DMS53 treated with DMSO at 0.1 percent for 48 hours (cell line): ENCODE data around the gene GRIK1.

Source experiments
- DNase-seq: peaks from one replicate; lab custom pipeline; 2025; ENCODE audit not compliant: unreplicated experiment; lab: John Stamatoyannopoulos, UW

Gene GRIK1

GRCh38 chr21:29787361-29787909 lies 152.4 kb downstream of the GRIK1 start:
- DNase-seq, result no peak

DNA sequence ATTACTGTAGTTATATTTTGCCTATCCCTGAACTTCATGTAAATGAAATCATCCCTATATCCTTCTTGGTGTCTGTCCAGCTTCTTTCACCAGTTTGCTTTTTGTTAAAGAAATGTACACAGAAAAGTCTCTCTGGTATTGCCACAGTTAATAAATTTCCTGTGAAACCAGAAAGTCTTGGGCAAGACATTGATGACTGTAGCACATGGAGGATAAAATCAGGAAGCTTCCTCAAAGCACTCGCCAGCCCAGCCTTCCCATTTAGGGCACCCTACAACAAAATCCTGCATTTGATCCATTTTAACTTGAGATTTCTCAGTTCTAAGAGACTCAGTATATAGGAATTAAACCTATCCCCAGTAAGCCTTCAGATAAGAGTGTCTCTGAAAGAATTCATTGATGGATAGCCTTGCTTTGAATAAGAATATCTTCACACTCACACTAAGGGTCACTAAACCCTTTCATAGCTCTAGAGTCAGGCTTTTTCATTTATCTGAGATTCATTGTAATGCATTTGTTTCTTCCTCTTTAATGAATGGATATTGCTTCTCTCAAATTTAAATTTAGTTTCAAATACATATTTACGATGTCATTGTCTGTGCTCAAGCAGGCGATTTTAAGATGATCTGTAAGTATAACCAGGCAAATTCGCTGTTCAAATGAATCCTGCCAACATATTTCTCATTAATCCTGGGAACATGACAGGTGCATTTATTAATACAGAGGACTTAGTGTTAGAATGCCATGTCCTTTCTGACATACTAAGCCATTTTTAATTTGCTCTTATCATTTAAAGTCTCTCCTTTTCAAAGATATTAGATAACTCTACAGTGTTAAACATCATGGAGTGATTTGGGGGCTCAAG lies 153.1 kb downstream of the GRIK1 start:
- no peak for DNase-seq

- no peak for DNase-seq
Observed at GRCh38 chr21:29777160-29777559, 162.6 kb downstream of the GRIK1 start.

DNA sequence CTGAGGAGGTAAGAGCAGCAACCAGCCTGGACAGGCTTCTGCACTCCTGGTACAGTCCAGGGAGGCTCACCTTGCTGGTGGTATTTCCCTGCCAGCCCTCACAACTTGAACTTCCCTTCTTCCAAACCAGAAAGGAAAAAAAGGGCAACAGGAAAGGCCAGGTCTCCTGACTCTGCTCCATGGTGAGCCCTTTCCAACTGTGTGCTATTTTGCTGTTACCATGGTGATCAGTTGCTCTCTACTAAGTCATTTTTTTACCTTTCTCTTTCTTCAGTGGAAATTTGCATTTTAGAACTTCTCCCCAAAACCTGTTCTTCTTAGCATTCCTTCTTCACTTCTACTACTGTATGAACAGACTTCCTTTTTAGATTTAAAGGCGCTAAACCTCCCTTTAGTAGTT lies 164.3 kb downstream of the GRIK1 start:
- DNase-seq, result no peak

GRCh38 chr21:29771491-29772066 lies 168.2 kb downstream of the GRIK1 start:
- no peak for DNase-seq

GRCh38 chr21:29763674-29764073 lies 176.1 kb downstream of the GRIK1 start:
- DNase-seq, result no peak

DNA sequence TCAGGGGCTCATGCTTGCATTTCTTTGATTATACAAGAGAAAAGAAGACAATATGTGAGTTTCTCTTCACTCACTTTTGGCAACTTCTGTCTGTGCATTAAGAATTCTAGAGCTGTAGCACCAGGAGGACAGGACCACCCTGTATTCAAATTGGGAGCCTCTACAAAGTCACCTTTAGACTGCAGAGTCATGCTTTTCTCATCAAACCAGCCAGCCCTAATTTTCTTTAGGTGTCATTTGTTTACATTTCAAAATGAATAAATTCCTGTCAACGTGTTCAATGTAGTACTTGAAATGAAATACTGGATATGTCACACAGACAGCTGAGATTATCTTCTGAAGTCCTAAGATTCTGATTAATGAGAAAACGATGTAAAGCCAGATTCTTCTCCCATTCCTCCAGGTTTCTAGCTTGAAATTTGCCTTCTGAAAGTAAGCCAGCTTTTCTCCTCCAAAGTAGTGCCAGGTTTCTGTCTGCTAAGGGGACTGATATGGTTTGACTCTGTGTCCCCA lies 177.2 kb downstream of the GRIK1 start:
- DNase-seq, result no peak

DNA sequence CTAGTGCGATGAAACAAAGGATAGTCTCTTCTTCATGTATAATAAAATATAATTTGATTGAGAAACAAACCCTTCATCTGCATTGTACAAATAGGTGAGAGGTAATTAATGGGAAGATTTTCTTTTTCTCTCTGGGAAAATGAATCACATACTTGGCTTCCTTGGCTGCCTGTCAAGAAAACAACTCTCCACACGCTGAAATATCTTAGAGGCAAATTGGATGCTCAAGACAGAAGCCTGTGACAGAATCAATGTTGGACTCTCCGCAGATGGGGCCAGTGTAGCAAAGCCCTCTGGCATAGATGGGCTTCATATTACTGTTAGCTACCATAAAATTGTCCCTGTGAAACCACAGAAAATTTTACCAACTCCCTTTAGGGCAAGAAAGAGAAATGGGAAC lies 186.6 kb downstream of the GRIK1 start:
- DNase-seq, result no peak

DNA sequence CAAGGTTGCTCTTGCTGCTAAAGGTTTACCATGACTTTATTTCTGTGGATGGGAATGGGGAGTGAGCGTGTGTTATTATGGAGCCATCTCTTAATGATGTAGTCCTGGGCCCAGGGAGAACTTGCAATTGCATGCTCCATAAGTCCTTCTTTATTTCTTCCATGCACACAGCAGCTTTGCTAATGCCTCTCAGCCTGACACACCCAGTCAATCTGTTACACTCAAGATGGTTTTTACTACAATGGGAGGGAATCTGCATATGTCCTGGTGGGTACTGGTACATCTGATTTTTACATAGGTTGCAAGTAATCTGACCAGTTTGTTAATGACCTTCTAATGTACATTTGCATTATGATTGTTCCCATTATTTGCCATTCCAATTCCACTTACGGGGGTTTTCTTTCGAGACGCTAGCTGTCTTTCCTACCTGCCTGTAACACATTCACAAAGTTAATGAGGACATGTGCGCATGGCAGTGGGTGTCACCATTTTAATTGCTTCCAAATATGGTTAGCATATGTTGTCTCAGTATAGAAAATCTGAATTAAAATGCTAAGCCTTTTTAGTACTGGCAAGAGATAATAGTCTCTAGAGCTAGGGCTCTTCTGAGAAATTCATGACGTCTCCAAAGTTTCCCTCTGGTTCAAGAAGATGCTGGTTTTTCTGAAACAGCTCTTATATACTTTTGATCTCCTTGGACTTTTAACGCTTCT lies 188.2 kb downstream of the GRIK1 start:
- DNase-seq, result no peak

DNA sequence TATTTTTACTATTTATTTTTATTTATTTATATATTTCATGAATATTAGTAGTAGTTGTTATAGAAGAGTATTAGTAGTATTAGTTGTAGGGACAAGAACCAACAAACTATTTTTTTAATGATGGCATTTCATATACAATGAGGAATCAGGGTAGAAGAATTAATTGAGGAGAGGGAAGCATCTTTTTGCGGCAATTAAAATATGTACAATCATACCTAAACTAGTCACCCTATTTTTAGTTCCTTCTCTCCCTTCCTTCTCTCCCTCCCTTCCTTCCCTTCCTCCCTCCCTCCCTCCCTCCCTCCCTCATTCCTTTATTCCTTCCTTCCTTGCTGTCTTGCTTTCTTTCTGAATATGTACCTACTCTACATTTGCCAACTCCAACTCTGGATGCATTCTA lies 189.8 kb downstream of the GRIK1 start:
- DNase-seq, result no peak

- DNase-seq, result no peak
Observed at GRCh38 chr21:29749223-29749622, 190.6 kb downstream of the GRIK1 start.

GRCh38 chr21:29748391-29749167 lies 191.2 kb downstream of the GRIK1 start:
- DNase-seq, result no peak

DNA sequence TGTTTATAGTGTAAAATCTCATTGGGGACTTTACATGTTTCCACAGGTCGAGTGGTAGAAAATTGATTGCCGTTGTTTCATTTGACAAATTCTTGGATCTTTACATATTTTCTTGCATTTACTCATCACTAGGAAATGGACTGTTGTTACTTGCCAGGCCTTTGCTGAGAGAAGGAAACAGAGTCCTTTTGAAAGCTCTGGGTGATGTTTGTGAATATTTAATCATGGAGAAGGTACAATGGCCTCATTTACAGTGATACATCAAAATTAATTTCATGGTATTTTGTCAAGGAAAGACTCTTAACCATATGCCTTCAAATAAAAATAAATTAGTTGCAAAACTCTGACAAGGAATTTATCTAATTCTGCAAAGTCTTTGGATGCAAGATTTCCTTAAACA lies 198.0 kb downstream of the GRIK1 start:
- no peak for DNase-seq

GRCh38 chr21:29739176-29739575 lies 200.6 kb downstream of the GRIK1 start:
- no peak for DNase-seq

DNA sequence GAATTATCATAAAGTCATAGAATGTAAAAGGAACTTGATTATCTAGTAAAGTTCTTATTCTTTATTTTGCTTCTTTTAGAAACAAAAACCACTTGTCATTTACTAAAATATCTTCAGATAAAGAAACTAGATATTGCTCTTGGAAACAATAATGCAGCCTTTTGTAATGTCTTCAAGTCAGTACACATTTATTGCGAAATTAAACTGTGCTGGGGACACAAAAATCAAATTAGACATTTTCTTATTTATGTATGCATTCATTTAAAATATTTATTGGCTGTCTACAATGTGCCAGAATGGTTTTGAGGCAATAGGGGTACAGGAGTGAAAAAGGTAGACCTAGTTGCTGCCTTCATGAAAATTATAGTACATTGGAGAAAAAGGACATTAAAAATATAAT lies 201.1 kb downstream of the GRIK1 start:
- no peak for DNase-seq

DNA sequence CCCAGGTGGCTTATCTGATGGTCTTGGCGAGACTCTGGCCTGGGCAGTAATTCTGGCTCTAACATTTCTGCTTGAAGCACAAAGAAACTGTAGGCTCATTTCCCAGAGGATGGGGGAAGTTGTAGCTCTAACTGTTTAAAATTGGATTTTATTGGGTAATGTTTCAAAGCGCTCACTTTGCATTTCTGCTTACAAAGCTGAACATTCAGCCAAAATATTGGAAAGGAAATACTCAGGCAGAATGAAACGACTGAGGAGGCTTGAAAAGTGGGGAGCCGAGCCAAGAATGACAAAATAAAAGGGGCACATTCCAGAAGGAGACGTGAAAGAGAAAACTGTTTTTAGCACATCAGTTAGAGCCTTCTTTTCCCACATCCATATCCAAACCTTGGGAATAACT lies 202.6 kb downstream of the GRIK1 start:
- DNase-seq, result no peak

DNA sequence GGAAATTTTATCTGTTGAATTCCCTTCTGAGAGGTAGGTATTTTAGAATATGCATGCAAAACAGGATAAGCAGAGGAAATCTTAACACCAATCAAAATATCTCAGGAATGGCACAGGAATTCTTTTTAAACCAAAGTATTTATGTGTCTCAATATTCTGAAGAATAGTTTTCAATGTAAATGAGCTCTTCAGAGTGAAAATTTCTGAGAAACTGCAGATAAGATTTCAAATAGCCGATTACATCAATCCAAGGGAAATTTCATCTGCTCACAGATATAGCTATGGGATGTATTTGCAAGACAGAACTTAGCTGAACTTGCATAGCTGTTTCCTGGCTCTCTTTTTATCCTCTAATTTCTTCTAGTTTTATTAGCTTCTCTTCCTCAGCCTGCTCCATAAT lies 209.5 kb downstream of the GRIK1 start:
- DNase-seq, result no peak

GRCh38 chr21:29726044-29726443 lies 213.8 kb downstream of the GRIK1 start:
- DNase-seq, result no peak

- peak; percentile 69 for DNase-seq
Observed at GRCh38 chr21:29725025-29725736, 214.6 kb downstream of the GRIK1 start.

- DNase-seq, result no peak
Observed at GRCh38 chr21:29721964-29722363, 217.8 kb downstream of the GRIK1 start.
